Skeletal muscle satellite cell (primary cell): ENCODE data around the gene PRKCE.

Experiments
- H3K27me3 ChIP-seq: 2 replicates; pipeline ENCODE4 v1.7.0; 2013; ENCODE audit warnings: low read length; ENCODE audit not compliant: control insufficient read depth, insufficient read depth
- H3K36me3 ChIP-seq: 2 replicates; pipeline ENCODE4 v1.7.0; 2013; ENCODE audit warnings: mild to moderate bottlenecking, control low read depth, low read length; ENCODE audit not compliant: insufficient read depth
- H3K4me1 ChIP-seq: 2 replicates; pipeline ENCODE4 v1.7.0; 2013; ENCODE audit warnings: low read length; ENCODE audit not compliant: control insufficient read depth, insufficient read depth
- H3K4me2 ChIP-seq: 2 replicates; pipeline ENCODE4 v1.7.0; 2013; ENCODE audit warnings: mild to moderate bottlenecking, low read length
- H3K4me3 ChIP-seq: 2 replicates; pipeline ENCODE4 v1.7.0; 2013; ENCODE audit warnings: low read length
- H3K9ac ChIP-seq: 2 replicates; pipeline ENCODE4 v1.7.0; 2013; ENCODE audit warnings: mild to moderate bottlenecking, low read depth, low read length, moderate library complexity
- H3K9me3 ChIP-seq: replicated peaks from 2 replicates; pipeline ENCODE4 v1.7.0; 2013; ENCODE audit warnings: mild to moderate bottlenecking, control low read depth, low read length

Gene PRKCE

GRCh38 chr2:45823723-45824206 lies 172.3 kb downstream of the PRKCE start:
- peak overlapping the region; percentile 6 for H3K4me2 ChIP-seq
- H3K4me1 ChIP-seq, result peaks cover 48% of the 10 kb centered on the region

GRCh38 chr2:45825001-45825651 lies 173.7 kb downstream of the PRKCE start:
- Histone ChIP-seq H3K9ac (no peak overlapping the region), H3K4me1 (peaks cover 48% of the 10 kb centered on the region), H3K36me3 (no peaks in the 10 kb centered on the region), H3K4me3 (no peak overlapping the region), H3K4me2 (no peak overlapping the region), H3K27me3 (no peaks in the 10 kb centered on the region), H3K9me3 (no peaks in the 10 kb centered on the region)

More at GRCh38 chr2:45823723-45824206, 172.3 kb downstream of the PRKCE start:
- no peak overlapping the region for H3K9ac ChIP-seq
- H3K27me3 ChIP-seq, result no peaks in the 10 kb centered on the region
- no peaks in the 10 kb centered on the region for H3K9me3 ChIP-seq
- no peak overlapping the region for H3K4me3 ChIP-seq
- H3K36me3 ChIP-seq, result no peaks in the 10 kb centered on the region

- peaks cover 39% of the 10 kb centered on the region for H3K4me1 ChIP-seq
- peaks cover 5% of the 10 kb centered on the region for H3K9me3 ChIP-seq
- H3K27me3 ChIP-seq, result no peaks in the 10 kb centered on the region
- H3K4me2 ChIP-seq, result peak overlapping the region; percentile 51
- no peaks in the 10 kb centered on the region for H3K36me3 ChIP-seq
- no peak overlapping the region for H3K9ac ChIP-seq
- no peak overlapping the region for H3K4me3 ChIP-seq
Measured at GRCh38 chr2:45826460-45826859, 175.0 kb downstream of the PRKCE start.

GRCh38 chr2:45826884-45827635 lies 175.6 kb downstream of the PRKCE start:
- Histone ChIP-seq H3K9me3 (peaks cover 5% of the 10 kb centered on the region), H3K27me3 (no peaks in the 10 kb centered on the region), H3K4me3 (no peak overlapping the region), H3K4me2 (peak overlapping the region; percentile 51), H3K4me1 (peaks cover 33% of the 10 kb centered on the region), H3K36me3 (no peaks in the 10 kb centered on the region), H3K9ac (no peak overlapping the region)

GRCh38 chr2:45830322-45830721 lies 178.8 kb downstream of the PRKCE start:
- Histone ChIP-seq H3K9ac (no peak overlapping the region), H3K27me3 (no peaks in the 10 kb centered on the region), H3K4me3 (no peak overlapping the region), H3K4me1 (peaks cover 11% of the 10 kb centered on the region), H3K36me3 (no peaks in the 10 kb centered on the region), H3K9me3 (peaks cover 5% of the 10 kb centered on the region), H3K4me2 (no peak overlapping the region)

GRCh38 chr2:45833301-45833967 lies 182.0 kb downstream of the PRKCE start:
- Histone ChIP-seq H3K4me1 (no peaks in the 10 kb centered on the region), H3K9me3 (peaks cover 5% of the 10 kb centered on the region), H3K9ac (no peak overlapping the region), H3K27me3 (no peaks in the 10 kb centered on the region), H3K36me3 (no peaks in the 10 kb centered on the region), H3K4me3 (no peak overlapping the region), H3K4me2 (no peak overlapping the region)

GRCh38 chr2:45833968-45834344 lies 182.5 kb downstream of the PRKCE start:
- no peaks in the 10 kb centered on the region for H3K4me1 ChIP-seq
- H3K4me3 ChIP-seq, result no peak overlapping the region
- peaks cover 5% of the 10 kb centered on the region for H3K9me3 ChIP-seq
- H3K27me3 ChIP-seq, result no peaks in the 10 kb centered on the region
- no peaks in the 10 kb centered on the region for H3K36me3 ChIP-seq
- H3K4me2 ChIP-seq, result no peak overlapping the region
- H3K9ac ChIP-seq, result no peak overlapping the region

- no peak overlapping the region for H3K9ac ChIP-seq
- peaks cover 3% of the 10 kb centered on the region for H3K4me1 ChIP-seq
- H3K27me3 ChIP-seq, result no peaks in the 10 kb centered on the region
- H3K4me3 ChIP-seq, result no peak overlapping the region
- no peak overlapping the region for H3K4me2 ChIP-seq
- no peaks in the 10 kb centered on the region for H3K36me3 ChIP-seq
- peaks cover 5% of the 10 kb centered on the region for H3K9me3 ChIP-seq
Measured at GRCh38 chr2:45834372-45834771, 182.9 kb downstream of the PRKCE start.

GRCh38 chr2:45834858-45835257 lies 183.4 kb downstream of the PRKCE start:
- Histone ChIP-seq H3K4me2 (no peak overlapping the region), H3K27me3 (no peaks in the 10 kb centered on the region), H3K9me3 (peaks cover 5% of the 10 kb centered on the region), H3K9ac (no peak overlapping the region), H3K36me3 (no peaks in the 10 kb centered on the region), H3K4me1 (peaks cover 8% of the 10 kb centered on the region), H3K4me3 (no peak overlapping the region)

- no peaks in the 10 kb centered on the region for H3K9me3 ChIP-seq
- no peak overlapping the region for H3K4me3 ChIP-seq
- peaks cover 9% of the 10 kb centered on the region for H3K4me1 ChIP-seq
- no peak overlapping the region for H3K9ac ChIP-seq
- no peak overlapping the region for H3K4me2 ChIP-seq
- H3K36me3 ChIP-seq, result no peaks in the 10 kb centered on the region
- H3K27me3 ChIP-seq, result no peaks in the 10 kb centered on the region
Measured at GRCh38 chr2:45836316-45836715, 184.8 kb downstream of the PRKCE start.

GRCh38 chr2:45836740-45837139 lies 185.3 kb downstream of the PRKCE start:
- H3K4me3 ChIP-seq, result no peak overlapping the region
- H3K4me1 ChIP-seq, result peaks cover 9% of the 10 kb centered on the region
- no peaks in the 10 kb centered on the region for H3K36me3 ChIP-seq
- no peaks in the 10 kb centered on the region for H3K27me3 ChIP-seq
- H3K9ac ChIP-seq, result no peak overlapping the region
- H3K4me2 ChIP-seq, result no peak overlapping the region
- no peaks in the 10 kb centered on the region for H3K9me3 ChIP-seq
